GM23248 (cell line): Measurements from ENCODE around the gene SACM1L. TPM values are rescaled to one million over a fixed set of nuclear protein-coding genes. Genes with fewer than 3 reads are reported as not detected.
A peak's percentile ranks its signal among the peaks of the same experiment; 100 is the strongest.

ENCODE experiments used
- DNase-seq: peaks from one replicate; pipeline ENCODE4 v3.0.0-alpha.2; 2015
- H2AFZ ChIP-seq: fragments of 200-600 bp; sonication (generic); 2 replicates; pipeline ENCODE4 v1.6.1; 2016; ENCODE audit warnings: antibody characterized with exemption
- H3F3A ChIP-seq: fragments of 200-600 bp; sonication (generic); 2 replicates; pipeline ENCODE4 v1.6.1; 2016; ENCODE audit warnings: mild to moderate bottlenecking, antibody characterized with exemption, mixed run types; ENCODE audit not compliant: insufficient read depth
- H3K27ac ChIP-seq: fragments of 200-600 bp; sonication (generic); 2 replicates; pipeline ENCODE4 v1.5.1; 2016; ENCODE audit warnings: mild to moderate bottlenecking
- H3K27me3 ChIP-seq: fragments of 200-600 bp; sonication (generic); replicated peaks from 2 replicates; pipeline ENCODE4 v1.6.1; 2016; ENCODE audit warnings: mild to moderate bottlenecking; ENCODE audit not compliant: insufficient read depth
- H3K36me3 ChIP-seq: fragments of 200-600 bp; sonication (generic); 2 replicates; pipeline ENCODE4 v1.6.1; 2016; ENCODE audit warnings: low read depth, mild to moderate bottlenecking
- H3K4me1 ChIP-seq: fragments of 200-600 bp; sonication (generic); 2 replicates; pipeline ENCODE4 v1.6.1; 2016; ENCODE audit warnings: mild to moderate bottlenecking; ENCODE audit not compliant: insufficient read depth
- H3K4me2 ChIP-seq: fragments of 200-600 bp; sonication (generic); one replicate; pipeline ENCODE4 v1.6.1; 2016; ENCODE audit warnings: mild to moderate bottlenecking; ENCODE audit not compliant: unreplicated experiment
- H3K4me3 ChIP-seq: fragments of 200-600 bp; sonication (generic); 2 replicates; pipeline ENCODE4 v1.5.1; 2016; ENCODE audit warnings: mild to moderate bottlenecking
- H3K79me2 ChIP-seq: fragments of 200-600 bp; sonication (generic); 2 replicates; pipeline ENCODE4 v1.6.1; 2016; ENCODE audit warnings: mild to moderate bottlenecking; ENCODE audit not compliant: insufficient read depth
- H3K9ac ChIP-seq: fragments of 200-600 bp; sonication (generic); 2 replicates; pipeline ENCODE4 v1.6.1; 2016; ENCODE audit warnings: mild to moderate bottlenecking
- H3K9me2 ChIP-seq: fragments of 200-600 bp; sonication (generic); 2 replicates; pipeline ENCODE4 v1.6.1; 2016; ENCODE audit warnings: mixed run types, mild to moderate bottlenecking, moderate library complexity; ENCODE audit not compliant: insufficient read depth
- H3K9me3 ChIP-seq: fragments of 200-600 bp; sonication (generic); one replicate; pipeline ENCODE4 v1.6.1; 2017; ENCODE audit warnings: low read depth
- H4K20me1 ChIP-seq: fragments of 200-600 bp; sonication (generic); 2 replicates; pipeline ENCODE4 v1.6.0; 2016; ENCODE audit not compliant: insufficient read depth
- EZH2 ChIP-seq: fragments of 200-600 bp; sonication (generic); IDR thresholded peaks from 2 replicates; pipeline ENCODE4 v1.6.1; 2018; ENCODE audit warnings: antibody characterized with exemption, mild to moderate bottlenecking; ENCODE audit not compliant: insufficient read depth, poor library complexity, severe bottlenecking
- EZH2phosphoT487 ChIP-seq: fragments of 200-600 bp; sonication (generic); IDR thresholded peaks from 2 replicates; pipeline ENCODE4 v1.6.1; 2018; ENCODE audit warnings: antibody characterized with exemption, moderate library complexity, mild to moderate bottlenecking, low read depth; ENCODE audit not compliant: insufficient read depth
- WGBS, 2 experiments: methylation state at CpG; one replicate each; pipeline ENCODE4 v1.1.6; 2015 to 2017; ENCODE audit warnings: low lambda C conversion rate in 2 of 2, low coverage in 1 of 2; ENCODE audit errors: missing lambda C conversion rate in 2 of 2; 5-methylcytosine and 5-hydroxymethylcytosine counted together
- in situ Hi-C: fragments of 300-500 bp; cut with MboI; formaldehyde crosslinking; loops from 2 replicates; pipeline ENCODE4 v1.15.0; 2020
- polyA plus RNA-seq: library from polyadenylated mRNA; unstranded; fragments of >200 nt; fragmentation: Nextera tagmentation; extraction: Ambion mirVana; gene quantifications from 2 replicates; pipeline ENCODE4 v1.2.1, GENCODE V29; 2016
- total RNA-seq: library from RNA; depleted of rRNA; stranded (reverse); fragments of >200 nt; shearing (Covaris generic); gene quantifications from 2 replicates; pipeline ENCODE4 v1.2.3, GENCODE V29; 2014

SACM1L gene
- total and polyA plus RNA-seq, 2 experiments from 2014 or later: 33.6 to 33.9 TPM

DNA sequence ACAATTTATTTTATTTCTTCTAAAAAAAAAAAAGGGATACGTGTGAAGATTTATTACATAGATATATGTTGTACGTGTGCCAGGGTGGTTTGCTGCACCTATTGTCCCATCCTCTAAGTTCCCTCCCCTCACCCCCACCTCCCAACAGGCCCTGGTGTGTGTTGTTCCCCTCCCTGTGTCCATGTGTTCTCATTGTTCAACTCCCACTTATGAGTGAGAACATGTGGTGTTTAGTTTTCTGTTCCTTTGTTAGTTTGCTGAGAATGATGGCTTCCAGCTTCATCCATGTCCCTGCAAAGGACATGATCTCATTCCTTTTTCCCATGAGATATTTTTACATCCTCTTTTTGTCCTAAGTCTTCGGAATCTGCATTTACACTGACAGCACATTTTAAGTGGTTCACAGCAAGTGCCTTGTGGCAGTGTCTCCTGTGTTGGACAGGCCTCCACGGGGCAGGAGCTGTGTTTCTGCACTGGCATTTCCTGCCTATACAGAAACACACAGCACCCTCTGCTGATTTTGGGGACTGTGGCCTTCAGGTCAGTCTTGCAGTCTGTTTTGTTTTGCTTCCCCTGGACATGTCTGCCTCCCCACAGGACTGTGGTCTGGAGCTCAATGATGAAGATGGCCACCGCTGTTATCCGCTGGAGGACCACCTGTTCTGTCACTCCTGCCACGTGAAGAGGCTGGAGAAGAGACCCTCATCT lies 12.7 kb upstream of the SACM1L start:
- peaks cover 3% of the 10 kb centered on the region for H3F3A ChIP-seq
- no peak overlapping the region for H3K4me3 ChIP-seq
- H3K79me2 ChIP-seq: no peaks in the 10 kb centered on the region
- DNase-seq: no peak
- no peaks in the 10 kb centered on the region for H3K9me2 ChIP-seq
- WGBS, 2 experiments: 62 to 64% methylated on average over 7 of the region's 7 CpGs
- H3K27me3 ChIP-seq: no peaks in the 10 kb centered on the region
- H3K4me2 ChIP-seq: no peak overlapping the region
- in situ Hi-C loops: no loop called here
- peaks cover 16% of the 10 kb centered on the region for H3K4me1 ChIP-seq
- peak overlapping the region; percentile 29; the same call in 1 of the 2 replicates for H3K27ac ChIP-seq
- H3K36me3 ChIP-seq: peaks cover 4% of the 10 kb centered on the region; the same call in 1 of the 2 replicates
- H3K9me3 ChIP-seq: no peaks in the 10 kb centered on the region
- no peak overlapping the region for H2AFZ ChIP-seq
- TF ChIP-seq EZH2 (no peak), EZH2phosphoT487 (no peak)
- 0 out of 2 replicates have a peak overlapping the region, but pooled peaks have one; percentile 16 for H3K9ac ChIP-seq
- no peaks in the 10 kb centered on the region for H4K20me1 ChIP-seq

DNA sequence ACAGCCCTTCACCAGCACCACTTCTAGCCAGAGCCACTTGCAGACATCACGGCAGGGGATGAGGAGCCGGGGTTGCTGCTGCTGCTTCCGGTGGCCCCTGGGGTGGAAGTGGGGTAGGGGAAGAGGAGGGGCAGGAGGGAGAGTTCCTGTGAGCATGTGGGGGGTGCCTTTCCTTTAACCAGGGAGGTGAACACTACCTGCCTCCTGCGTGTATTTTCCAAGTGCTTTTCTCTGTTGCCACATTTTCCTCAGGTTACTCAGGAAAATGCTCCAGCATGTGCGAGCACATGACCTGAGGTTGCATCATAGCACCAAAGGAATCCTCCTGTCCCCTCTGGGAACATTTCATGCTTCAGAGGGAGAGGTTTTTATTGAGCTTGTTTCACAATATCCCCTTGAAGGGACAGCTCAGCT lies 12.2 kb upstream of the SACM1L start:
- H3K4me1 ChIP-seq: peaks cover 14% of the 10 kb centered on the region
- H3K4me3 ChIP-seq: no peak overlapping the region
- H2AFZ ChIP-seq: no peak overlapping the region
- H3K9me2 ChIP-seq: no peaks in the 10 kb centered on the region
- in situ Hi-C loops: no loop called here
- H3K9ac ChIP-seq: 0 out of 2 replicates have a peak overlapping the region, but pooled peaks have one; percentile 16
- 65% methylated on average over 5 of the region's 5 CpGs for WGBS, 2 experiments
- peaks cover 3% of the 10 kb centered on the region for H3F3A ChIP-seq
- TF ChIP-seq EZH2phosphoT487 (no peak), EZH2 (no peak)
- peak overlapping the region; percentile 29 for H3K27ac ChIP-seq
- H4K20me1 ChIP-seq: no peaks in the 10 kb centered on the region
- peak; percentile 84 for DNase-seq
- peak overlapping the region; percentile 16 for H3K4me2 ChIP-seq
- no peaks in the 10 kb centered on the region for H3K27me3 ChIP-seq
- H3K9me3 ChIP-seq: no peaks in the 10 kb centered on the region
- no peaks in the 10 kb centered on the region for H3K79me2 ChIP-seq
- H3K36me3 ChIP-seq: no peaks in the 10 kb centered on the region

- Histone ChIP-seq H3K4me1 (peaks cover 14% of the 10 kb centered on the region), H3K79me2 (no peaks in the 10 kb centered on the region), H4K20me1 (no peaks in the 10 kb centered on the region), H3K9me2 (no peaks in the 10 kb centered on the region), H2AFZ (no peak overlapping the region), H3K4me2 (no peak overlapping the region), H3K9me3 (no peaks in the 10 kb centered on the region), H3K9ac (no peak overlapping the region), H3K4me3 (no peak overlapping the region), H3K27ac (no peak overlapping the region), H3F3A (peaks cover 3% of the 10 kb centered on the region; the same call in 1 of the 2 replicates), H3K27me3 (no peaks in the 10 kb centered on the region), H3K36me3 (0 out of 2 replicates have a peak, but pooled peaks cover 4% of the 10 kb centered on the region)
- TF ChIP-seq EZH2 (no peak), EZH2phosphoT487 (no peak)
- 86 to 88% methylated on average over 10 of the region's 10 CpGs for WGBS, 2 experiments
- in situ Hi-C loops: no loop called here
- DNase-seq: no peak
Observed at GRCh38 chr3:45677841-45678240, 11.4 kb upstream of the SACM1L start.

DNA sequence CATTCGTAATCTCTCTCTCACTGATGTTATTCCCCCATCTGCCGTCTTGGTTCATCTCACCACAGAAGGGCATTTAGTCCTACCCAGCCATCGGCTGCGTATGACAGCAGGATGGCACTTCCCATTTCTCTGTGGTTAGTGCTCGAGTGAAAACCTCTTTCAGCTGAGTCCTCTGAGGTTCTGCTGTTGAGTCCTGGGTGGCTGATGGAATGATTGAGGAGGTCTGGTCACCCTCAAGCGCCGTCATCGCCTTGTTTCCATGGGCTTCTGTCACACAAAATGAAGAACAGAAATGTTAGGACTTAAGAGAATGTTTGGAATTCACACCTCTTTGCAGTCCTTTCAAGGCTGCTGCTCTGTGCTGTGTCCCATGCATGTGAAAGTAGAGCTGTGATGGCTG lies 9.4 kb upstream of the SACM1L start:
- no peak for DNase-seq
- H3K4me3 ChIP-seq: no peak overlapping the region
- in situ Hi-C loops: no loop called here

More for the DNA sequence above, 9.4 kb upstream of the SACM1L start:
- no peak for TF ChIP-seq EZH2
- TF ChIP-seq EZH2phosphoT487: no peak
- H3K27me3 ChIP-seq: no peaks in the 10 kb centered on the region
- no peaks in the 10 kb centered on the region for H3K79me2 ChIP-seq
- H3F3A ChIP-seq: peaks cover 3% of the 10 kb centered on the region; the same call in 1 of the 2 replicates
- H3K9me3 ChIP-seq: no peaks in the 10 kb centered on the region
- H2AFZ ChIP-seq: no peak overlapping the region
- no peaks in the 10 kb centered on the region for H3K9me2 ChIP-seq
- H4K20me1 ChIP-seq: no peaks in the 10 kb centered on the region
- peaks cover 14% of the 10 kb centered on the region for H3K4me1 ChIP-seq
- H3K4me2 ChIP-seq: no peak overlapping the region
- WGBS, 2 experiments: 86 to 87% methylated on average over 8 of the region's 8 CpGs
- H3K9ac ChIP-seq: no peak overlapping the region
- H3K27ac ChIP-seq: no peak overlapping the region
- 0 out of 2 replicates have a peak, but pooled peaks cover 4% of the 10 kb centered on the region for H3K36me3 ChIP-seq
